NCI-H526 treated with DMSO at 0.1 percent for 48 hours (cell line): Measurements from ENCODE around the gene SVEP1.
"Not testable (repeated sequence)": the region's sequence is repeated elsewhere in the genome, so short reads cannot be mapped to it uniquely, and the experiment has no call there.

Experiments
- DNase-seq: peaks from one replicate; lab custom pipeline; 2025; lab: John Stamatoyannopoulos, UW

The SVEP1 gene

DNA sequence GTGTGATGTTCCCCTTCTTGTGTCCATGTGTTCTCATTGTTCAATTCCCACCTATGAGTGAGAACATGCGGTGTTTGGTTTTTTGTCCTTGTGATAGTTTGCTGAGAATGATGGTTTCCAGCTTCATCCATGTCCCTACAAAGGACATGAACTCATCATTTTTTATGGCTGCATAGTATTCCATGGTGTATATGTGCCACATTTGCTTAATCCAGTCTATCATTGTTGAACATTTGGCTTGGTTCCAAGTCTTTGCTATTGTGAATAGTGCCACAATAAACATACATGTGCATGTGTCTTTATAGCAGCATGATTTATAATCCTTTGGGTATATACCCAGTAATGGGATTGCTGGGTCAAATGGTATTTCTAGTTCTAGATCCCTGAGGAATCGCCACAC, 220.5 kb downstream of the SVEP1 start:
- DNase-seq: not testable (repeated sequence)

DNA sequence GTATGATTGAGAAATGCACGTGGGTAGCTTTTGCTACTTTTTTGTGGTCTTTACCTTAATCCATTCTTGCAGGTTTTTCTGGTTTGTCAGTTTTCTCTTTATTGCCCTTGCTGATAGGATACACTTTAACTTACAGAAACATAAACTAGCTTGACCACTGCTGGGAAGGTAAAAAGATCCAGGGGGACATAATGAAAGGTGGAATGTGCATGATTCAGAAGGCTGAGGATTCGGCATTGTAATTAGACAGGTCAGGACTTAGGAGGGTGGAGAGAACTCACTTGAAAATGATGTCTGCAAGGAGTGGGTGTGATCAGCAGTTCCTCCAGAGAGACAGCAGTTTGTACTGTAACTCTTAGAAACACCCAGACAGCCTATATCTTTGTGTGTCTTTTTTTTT, 222.0 kb downstream of the SVEP1 start:
- no peak for DNase-seq

DNA sequence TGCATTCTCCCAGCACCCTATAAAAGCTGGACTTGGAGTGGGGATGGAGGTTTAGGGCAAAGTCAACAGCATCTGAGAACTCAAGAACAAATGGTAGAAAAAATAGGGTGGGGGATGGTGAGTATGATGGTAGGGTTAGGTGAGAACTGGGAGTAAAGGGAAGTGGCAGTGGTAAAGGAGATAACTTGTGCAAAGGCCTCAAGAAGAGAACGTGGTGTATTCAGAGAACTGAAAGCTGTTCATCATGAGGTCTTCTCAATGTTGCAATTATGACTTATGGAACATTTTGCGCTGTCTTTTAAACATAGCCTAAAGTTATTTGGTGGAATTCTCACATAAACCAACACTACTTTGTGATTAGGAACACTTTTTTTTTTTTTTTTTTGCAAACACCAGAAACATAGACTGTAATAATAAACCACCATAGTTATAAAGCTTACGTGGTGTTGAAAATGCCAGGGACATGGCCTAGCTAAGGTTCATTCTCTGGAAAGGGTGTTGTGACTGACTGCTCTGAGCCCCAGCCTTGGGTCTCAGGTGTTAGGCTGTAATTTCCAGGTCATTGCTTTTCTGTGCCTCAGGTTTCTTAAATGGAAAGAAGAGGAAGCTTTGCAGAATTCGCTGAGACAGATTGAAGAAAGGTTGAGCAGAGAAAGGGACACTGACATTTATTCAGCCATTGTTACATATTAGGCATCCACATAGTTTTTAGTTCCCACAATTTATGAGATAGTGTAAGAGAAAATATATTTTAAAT, 222.7 kb downstream of the SVEP1 start:
- no peak for DNase-seq

DNA sequence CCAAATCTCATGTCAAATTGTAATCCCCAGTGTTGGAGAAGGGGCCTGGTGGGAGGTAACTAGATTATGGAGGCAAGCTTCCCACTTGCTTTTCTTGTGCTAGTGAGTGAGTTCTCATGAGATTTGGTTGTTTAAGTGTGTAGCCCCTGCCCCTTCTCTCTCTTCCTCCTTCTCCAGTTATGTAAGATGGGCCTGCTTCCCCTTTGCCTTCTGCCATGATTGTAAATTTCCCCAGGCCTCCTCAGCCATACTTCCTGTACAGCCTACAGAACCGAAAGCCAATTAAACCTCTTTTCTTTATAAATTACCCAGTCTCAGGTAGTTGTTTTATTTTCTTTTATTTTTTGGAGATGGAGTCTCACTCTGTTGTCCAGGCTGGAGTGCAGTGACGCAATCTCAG, 223.6 kb downstream of the SVEP1 start:
- DNase-seq: no peak

DNA sequence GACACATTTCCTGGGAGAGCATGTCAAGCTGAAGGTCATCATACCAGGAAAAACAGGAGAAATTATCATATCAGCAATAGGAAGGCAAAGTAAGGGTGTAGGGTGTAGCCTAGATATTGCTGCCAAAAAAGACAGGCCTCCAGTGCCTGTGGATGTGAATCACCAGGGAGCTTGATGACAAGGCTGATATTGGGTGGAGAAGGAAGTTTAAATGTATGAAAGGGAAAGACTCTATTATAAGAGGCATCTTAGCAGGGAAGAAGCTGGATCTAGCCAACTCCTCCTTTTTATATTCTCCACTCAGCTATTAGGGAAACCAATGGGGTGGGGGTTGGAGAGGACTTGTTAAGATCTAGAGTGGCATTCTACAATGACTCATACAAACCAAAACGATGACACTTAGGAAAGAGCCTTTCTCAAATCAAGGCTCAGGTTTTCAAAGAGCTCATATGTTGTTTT, 228.5 kb downstream of the SVEP1 start:
- no peak for DNase-seq

DNA sequence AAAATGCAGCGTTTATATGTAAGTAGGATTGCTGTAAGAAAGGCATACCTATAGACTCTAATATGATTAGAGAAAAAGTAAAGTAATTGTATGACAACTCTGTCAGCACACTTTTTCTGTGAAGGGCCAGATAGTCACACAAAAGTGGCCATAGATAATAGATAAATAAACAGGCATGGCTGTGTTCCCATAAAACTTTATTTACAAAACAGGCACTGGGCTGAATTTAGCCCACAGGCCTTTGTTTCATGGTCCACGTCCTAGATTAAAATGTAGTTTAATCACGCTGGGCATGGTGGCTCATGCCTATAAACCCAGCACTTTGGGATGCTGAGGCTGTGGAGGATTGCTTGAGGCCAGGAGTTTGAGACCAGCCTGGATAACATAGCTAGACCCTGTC, 233.2 kb downstream of the SVEP1 start:
- DNase-seq: no peak

DNA sequence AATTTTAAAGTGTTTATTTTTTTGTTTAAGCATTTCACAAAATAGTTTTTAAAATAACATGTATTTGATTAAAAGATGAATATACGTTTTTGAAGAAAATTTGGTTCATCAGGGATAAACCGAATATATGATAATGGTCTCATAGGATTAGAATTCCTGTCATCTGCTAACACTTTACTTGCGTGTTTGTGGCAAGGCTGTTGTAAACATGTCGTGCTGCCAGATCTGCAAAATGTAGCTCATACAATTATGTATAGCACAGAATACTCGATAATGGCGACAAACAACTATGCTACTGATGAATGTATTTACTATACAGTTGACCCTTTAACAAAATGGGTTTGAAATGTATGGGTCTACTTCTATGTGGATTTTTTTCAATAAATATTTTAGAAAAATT, 234.7 kb downstream of the SVEP1 start:
- DNase-seq: no peak

DNA sequence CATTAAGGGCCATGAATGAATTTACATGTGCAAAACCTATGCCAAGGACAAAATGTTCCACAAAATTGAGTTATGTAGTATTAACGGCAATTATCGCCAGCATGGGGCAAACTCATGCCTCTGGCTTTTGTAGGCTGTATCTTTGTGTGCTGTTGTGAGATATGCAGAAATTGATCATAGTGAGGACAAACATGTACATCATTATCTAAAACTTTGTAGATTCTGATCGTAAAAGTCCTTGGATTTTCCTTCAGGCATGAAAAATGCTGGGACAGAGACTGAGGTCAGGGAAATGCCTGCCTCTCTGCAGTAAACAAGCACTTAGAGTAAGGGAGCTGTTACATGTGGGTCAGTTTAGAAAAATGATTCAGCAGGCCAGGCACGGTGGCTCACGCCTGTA, 236.0 kb downstream of the SVEP1 start:
- DNase-seq: no peak

DNA sequence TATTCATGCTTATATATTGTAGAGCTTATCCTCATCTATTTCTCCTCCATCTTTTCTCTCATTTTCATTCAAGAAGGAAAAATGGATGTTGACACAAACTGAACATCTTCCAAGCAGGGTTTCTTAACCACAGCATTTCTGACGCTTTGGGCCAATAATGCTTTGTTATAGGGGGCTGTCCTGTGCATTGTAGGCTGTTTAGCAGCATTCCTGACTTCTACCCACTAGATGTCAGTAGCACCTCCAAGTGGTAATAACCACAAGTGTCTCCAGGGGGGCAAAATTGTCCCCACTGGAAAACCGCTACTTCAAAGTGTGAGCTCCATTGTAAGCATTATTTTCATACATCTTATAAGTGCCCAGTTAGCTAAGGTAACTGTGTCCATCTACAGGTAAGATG, 239.2 kb downstream of the SVEP1 start:
- DNase-seq: no peak

DNA sequence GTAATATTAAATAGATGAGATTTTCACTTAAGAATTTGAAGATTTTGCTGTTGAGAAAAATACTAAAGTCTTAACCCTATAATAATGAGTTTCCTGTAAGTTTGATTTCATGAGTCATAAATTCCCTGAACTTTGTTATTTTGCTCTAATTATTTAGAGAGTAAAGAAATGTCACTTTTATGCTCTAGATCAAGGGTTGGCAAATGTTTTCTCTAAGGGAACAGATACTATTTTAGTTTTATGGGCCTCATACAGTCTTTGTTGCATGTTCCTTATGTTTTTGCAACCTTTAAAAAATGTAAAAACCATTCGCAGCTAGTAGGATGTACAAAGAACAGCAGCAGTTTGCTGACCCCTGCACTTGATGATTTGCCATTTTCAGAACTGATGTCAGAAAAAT, 241.4 kb downstream of the SVEP1 start:
- no peak for DNase-seq

DNA sequence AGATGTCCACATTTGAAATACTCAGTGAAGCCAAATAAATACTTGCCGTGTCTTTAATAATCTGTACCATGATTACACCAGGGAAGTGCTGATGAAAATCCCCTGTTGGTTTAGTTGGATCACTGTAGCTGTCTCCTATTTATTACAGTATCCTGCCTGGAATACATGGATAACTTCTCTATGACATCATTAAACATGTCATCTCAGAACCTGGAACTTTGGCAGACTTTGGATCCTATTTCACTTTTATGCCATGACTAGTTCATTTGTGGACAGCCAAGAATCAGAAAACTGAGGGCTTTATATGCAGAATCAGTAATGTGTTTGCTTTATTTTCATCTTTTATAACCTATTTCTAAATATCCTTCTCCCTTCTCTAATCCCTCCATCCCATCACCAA, 241.8 kb downstream of the SVEP1 start, which contains the start of gene TXNDC8:
Gene TXNDC8, minus strand, starts transcription at position 137 of the 400 bp plus-strand sequence.
- no peak for DNase-seq

DNA sequence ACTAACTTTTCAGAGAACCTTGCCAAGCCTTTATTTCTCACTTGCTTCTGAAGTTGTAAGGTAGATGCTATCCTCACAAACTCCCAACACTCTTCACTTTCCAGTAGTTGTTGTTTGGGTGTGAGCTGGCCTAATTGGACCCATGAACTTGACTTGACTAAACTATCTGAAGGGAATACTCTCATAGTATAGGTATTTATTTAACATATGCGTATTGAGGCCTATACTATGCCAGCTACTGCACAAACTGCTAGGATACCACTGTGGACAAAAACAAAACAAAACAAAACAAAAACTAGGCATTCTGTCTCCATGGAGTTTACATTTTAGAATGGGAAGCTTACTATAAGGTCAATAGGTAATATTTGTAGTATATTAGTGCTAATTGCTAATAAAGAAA, 243.2 kb downstream of the SVEP1 start:
- DNase-seq: no peak

DNA sequence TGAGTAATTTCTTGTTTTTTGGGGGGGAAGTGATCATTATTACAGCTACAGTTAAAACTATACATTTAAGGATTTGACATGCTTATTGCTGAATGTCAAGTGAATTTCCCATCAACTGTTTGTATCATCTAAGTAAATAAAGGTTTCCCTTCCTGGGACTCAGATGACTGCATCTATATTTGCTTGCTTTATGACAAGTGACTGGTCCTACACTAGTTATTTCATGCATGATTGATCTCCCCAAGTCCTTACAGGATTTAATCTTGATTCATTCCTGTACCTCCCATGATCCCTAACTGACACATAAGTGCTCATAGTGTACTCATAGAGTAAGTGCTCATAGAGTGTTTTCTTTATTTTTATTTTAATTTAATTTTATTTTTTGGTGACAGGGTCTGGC, 244.7 kb downstream of the SVEP1 start:
- DNase-seq: peak; percentile 2

DNA sequence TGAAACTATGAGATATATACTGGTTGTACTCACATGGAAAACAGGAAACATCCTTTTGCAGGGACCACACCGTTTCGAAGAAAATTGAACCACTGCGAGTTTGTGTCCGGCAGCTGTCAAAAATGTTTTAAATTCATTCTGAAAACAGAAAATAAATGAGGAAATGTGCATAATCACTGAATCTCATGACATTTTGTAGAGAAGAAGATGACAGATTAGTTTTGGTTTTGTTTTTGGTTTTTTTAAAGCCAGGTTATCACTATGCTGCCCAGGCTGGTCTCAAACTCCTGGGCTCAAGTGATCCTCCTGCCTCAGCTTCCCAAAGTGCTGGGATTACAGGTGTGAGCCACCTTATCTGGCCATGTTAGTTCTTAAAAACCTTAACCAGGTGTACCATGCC, 245.4 kb downstream of the SVEP1 start:
- no peak for DNase-seq

DNA sequence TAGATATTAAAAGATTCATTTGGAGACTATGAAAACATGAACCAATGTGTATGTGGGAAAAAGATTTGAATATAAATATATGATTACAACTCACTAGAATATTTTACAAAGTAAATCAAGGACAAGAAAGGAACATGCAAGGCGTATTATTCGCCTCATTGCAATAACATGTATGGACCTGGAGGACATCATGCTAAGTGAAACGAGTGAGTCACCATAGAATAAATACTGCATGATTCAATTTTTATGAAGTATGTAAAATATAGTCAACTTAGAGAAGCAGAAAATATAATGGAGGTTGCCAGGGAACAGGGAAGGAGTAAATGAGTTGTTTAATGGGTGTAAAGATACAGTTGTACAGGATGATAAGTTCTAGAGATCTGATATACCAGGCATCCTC, 246.8 kb downstream of the SVEP1 start:
- DNase-seq: no peak

DNA sequence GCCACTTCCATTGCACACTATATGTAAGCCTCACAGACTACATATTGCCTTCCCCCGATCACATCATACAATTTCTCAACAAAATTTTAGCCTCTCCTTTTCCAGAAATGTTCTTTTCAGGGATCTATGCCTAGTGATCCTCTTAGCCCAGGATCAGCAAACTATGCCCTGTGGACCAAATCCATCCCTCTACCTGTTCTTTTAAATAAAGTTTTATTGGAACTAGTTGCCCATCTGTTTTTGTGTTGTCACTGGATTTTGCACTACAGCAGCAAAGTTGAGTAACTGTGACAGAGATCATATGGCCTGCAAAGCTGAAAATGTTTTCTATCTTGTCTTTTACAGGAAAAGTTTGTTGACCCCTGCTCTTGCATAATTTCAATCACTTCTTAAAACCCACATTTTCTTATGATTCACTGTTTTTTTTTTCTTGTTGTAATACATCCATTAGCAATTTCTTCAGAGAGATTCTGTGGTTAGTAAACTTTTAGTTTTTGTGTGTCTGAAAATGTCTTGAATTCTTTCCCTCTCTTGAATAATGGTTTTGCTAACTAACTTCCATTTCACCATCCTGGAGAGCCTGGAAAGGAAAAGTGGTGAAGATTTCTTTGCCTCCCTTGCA, 248.9 kb downstream of the SVEP1 start:
- no peak for DNase-seq

DNA sequence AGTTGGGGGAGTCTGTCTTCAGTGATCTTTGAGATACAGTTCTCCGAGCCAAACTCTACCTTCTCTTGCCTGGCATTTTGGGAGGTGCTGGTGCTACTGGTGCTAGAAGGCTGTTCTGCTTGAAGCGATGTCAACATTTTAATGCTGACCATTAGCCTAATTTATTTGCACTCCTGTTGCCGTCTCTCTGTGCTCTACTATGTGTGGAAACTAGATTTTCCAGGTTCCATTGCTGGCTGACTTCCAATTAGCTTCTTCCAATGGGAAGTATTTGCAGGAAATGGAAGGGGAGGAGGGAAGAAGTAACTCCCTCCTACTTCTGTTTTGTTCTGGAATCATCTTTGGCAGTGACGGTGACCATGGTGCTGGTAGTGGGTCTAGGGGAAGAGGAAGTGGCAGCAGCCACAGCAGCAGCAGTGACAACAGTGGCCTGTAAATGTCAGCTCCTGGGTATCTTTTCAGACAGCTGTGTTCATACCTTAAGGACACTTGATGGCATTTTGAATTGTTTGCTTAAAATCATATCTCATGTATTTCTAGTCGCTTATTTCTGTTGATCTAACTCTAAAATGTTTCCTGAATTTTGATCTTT, 249.8 kb downstream of the SVEP1 start:
- no peak for DNase-seq

DNA sequence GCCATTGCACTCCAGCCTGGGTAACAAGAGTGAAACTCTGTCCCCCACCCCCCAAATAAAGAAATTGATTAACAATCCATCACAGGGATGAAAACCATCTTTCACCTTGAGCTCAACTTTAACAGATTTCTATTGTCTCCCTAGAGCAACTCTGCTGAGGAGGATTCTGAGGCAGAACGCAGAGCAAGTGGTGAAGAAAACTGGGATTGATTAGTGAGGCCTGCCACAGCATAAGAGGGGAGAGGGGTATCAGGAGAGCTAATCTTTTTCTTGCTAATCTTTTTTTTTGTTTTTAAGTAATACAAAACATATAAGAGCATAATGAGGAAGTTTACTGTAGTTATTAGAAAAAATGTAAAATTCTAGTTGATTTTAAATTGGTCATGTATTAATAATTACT, 250.8 kb downstream of the SVEP1 start:
- DNase-seq: no peak

DNA sequence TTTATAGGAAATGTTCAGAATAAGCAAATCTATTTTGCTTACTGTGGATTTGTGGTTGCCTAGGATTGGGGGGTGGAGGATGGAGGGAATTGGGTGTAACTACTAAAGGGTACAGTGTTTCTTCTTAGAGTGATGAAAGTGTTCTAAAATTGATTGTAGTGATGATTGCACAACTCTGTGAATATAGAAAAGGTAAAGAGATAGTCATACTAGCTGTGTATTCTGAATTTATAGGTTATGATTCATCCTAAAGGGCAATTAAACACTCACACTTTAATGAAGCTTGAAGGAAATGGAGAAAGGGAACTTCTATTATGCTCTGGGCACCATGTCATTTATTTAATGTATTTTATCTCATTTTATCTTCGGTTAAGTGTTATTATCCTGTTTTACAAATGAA, 251.8 kb downstream of the SVEP1 start:
- DNase-seq: no peak

DNA sequence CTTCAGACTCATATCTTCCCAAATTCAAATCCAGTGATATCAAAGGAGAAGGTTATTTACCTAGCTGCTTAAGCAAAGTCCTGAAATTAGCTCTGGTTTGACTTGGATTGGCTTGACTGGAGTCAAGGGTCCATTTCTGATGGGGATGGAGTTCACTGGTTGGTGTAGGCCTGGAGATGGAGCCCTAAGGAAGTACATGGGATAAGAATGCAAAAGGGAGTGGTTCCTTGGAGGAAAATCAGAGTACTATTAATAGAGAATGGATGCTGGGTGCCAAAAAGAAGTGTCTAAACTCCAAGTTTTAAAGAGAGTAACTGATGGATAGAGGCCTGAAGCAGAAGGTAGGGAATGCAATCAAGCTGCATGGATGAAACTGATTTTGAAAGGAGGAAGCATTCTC, 255.7 kb downstream of the SVEP1 start:
- no peak for DNase-seq

DNA sequence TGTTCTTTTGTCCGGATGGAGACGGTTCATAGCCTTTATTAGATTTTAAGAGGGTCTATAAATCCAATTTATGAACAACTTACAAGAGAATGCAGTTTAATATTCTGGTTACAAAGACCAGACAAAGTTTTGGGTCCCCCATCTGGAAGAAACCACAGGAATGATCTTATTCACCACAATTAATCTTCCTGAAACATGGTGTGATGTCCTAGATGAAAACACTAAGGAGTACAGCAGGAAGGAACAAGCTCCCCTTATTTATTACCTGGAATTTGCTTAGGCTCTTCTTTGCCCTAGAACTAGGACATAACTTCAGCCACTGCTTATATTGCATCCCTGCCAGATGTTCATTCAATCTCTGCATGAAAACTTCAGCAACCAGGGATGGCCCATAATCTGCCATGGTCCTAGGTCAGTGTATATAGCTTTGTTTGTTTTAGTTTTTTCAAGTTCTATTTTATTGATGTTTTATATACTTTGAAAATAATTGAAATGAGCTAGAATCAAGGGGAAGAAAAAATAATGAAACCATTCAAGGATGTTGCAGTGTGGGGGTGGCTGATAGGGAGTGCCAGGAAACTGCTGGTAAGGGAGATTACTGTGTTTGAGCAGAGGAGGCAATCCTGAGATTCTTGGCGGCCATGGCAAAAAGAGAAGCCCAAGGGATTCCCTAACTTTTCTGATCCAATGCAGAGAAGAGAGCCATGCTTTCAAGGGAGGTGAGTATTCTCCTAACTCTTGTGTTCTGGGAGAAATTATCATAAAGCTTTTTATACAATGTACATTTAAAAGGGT, 258.7 kb downstream of the SVEP1 start:
- no peak for DNase-seq

DNA sequence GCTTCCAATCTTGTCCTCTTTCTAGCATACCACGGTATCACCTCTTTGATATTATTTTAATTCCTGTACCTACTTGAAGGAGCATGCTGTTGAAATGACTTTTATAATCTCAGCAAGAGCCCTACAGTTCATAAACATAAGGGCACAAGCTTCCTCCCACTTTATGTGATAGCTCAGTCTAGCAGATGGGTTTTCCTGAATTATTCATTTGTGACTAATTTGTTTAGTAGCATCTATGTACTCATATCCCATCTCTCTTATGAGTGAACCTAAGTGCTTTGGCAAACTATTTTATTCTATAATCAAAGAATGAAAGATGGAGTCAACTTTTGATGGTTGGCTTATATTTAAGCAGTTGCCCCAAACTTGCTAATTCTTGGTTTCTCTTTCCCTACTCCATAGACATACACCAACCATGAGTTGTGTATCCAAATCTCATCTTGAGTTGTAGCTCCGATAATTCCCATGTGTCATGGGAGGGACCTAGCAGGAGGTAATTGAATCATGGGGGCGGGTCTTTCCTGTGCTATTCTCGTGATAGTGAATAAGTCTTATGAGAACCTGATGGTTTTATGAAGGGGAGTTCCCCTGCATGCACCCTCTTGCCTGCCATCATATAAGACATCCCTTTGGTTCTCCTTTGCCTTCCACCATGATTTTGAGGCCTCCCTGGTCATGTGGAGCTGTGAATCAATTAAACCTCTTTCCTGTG, 259.6 kb downstream of the SVEP1 start:
- no peak for DNase-seq
